Fibroblast of lung (primary cell): ENCODE measurements around the gene AOC3.

Experiments used
- EZH2 ChIP-seq: IDR thresholded peaks from 2 replicates; pipeline ENCODE4 v1.5.1; 2012; ENCODE audit warnings: low read length, control low read depth, mild to moderate bottlenecking; ENCODE audit errors: missing control alignments
- TF ChIP-seq, protein P1 (sequence below), 2 donors: IDR thresholded peaks in 1 of 2; conservative IDR thresholded peaks in 1 of 2; 1 replicate in 1 of 2; 2 replicates in 1 of 2; pipeline ENCODE4 v1.5.1; 2011 to 2012; ENCODE audit warnings: low read length in 2 of 2, control low read depth in 1 of 2, inconsistent platforms in 1 of 2, low read depth in 1 of 2, mild to moderate bottlenecking in 1 of 2

GRCh38 chr17:42886283-42887176, 35.5 kb downstream of the AOC3 start:
- TF ChIP-seq, protein P1, sequence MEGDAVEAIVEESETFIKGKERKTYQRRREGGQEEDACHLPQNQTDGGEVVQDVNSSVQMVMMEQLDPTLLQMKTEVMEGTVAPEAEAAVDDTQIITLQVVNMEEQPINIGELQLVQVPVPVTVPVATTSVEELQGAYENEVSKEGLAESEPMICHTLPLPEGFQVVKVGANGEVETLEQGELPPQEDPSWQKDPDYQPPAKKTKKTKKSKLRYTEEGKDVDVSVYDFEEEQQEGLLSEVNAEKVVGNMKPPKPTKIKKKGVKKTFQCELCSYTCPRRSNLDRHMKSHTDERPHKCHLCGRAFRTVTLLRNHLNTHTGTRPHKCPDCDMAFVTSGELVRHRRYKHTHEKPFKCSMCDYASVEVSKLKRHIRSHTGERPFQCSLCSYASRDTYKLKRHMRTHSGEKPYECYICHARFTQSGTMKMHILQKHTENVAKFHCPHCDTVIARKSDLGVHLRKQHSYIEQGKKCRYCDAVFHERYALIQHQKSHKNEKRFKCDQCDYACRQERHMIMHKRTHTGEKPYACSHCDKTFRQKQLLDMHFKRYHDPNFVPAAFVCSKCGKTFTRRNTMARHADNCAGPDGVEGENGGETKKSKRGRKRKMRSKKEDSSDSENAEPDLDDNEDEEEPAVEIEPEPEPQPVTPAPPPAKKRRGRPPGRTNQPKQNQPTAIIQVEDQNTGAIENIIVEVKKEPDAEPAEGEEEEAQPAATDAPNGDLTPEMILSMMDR (conservative IDR thresholded peaks at IDR 0.05 in 1 of 2, IDR thresholded peaks at IDR 0.05 in 1 of 2; ENCODE audit: low read depth in 1 of 2, low read length in 2 of 2), result no peak
- no peak for TF ChIP-seq EZH2
